ENCODE results near the gene DLX2.

DLX2 gene

DNA sequence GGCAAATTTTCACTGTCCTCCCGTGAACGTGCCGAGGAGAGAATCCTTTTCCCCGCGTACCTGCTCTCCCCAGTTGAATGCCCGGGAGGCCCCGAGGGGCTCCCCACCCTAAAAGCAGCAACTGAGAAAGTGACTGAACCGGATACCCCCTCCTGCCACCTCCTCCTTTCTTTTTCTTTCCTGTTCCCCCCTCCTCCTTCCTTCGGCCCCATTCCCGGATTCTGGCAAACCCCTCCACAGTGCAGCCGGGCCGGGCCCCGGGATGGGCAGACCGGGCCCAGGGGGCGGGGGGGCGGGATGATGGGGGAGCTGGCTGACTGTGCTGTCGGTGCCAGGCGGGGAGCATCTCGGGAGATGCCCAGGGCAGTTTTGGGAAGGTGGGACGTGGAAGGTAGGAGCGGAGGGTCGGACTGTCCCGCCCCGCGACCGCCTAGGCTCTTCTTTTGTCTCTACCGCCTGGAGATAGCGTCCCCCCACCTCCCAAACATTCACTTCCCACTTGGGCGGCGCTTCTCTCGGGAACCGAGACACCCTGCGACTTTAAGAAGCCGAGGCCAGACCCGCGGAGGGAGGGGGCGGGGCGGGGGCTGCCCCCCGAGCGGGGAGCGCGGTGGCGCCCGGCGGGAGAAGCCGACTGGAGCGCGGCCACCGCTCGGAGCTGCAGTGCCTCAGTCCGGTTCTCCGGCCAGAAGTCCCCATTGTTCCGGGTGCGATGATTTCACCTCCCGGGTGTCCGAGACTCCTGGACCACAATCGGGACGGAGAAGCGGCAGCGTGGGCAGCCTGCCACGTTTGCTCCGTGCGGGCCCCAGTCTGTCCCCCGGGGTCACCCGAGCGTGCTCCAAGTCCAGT is 8.2 kb downstream of the DLX2 start:
- DNase-seq (ENCODE audit: low spot score) = no peak

DNA sequence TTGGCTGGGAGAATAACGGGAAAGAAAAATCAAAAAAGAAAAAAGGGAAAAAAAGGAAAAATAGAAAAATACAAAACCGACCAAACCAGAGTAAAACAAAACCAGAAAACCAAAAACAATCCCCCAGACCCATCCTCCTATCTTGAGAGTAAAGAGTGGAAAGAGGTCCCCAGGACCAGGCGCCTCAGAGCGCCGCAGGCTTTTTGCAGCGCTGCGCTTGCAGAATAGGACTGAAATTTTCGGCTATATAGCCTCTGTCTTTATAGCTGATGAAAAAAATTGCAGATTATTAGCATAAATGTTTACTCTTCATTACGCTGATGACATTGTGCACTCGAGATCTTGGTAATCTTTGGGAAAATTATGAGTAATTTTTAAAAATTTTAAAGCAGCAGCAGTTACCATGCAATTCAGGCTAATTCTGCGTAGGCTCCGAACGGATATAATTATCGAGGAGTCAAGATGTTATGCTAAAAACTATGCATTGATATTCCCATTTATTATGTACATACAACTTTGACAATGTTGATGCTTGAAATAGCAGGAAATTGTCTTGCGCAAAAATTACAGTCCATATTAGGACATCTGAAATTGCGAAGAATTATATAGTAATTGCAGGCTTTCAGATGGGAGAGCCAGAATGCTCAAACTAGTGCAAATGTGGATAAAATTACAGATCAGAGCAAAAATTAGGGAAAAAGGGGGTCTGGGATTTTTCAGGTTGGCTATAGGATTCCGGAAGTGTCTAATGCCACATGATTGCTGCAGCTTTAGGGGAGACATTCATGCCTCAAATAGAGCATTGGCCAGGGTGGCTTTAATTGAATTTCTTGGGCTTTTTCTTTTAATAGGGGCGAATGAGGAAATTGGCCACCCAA is 9.0 kb downstream of the DLX2 start:
- DNase-seq (ENCODE audit: low spot score) = no peak

DNA sequence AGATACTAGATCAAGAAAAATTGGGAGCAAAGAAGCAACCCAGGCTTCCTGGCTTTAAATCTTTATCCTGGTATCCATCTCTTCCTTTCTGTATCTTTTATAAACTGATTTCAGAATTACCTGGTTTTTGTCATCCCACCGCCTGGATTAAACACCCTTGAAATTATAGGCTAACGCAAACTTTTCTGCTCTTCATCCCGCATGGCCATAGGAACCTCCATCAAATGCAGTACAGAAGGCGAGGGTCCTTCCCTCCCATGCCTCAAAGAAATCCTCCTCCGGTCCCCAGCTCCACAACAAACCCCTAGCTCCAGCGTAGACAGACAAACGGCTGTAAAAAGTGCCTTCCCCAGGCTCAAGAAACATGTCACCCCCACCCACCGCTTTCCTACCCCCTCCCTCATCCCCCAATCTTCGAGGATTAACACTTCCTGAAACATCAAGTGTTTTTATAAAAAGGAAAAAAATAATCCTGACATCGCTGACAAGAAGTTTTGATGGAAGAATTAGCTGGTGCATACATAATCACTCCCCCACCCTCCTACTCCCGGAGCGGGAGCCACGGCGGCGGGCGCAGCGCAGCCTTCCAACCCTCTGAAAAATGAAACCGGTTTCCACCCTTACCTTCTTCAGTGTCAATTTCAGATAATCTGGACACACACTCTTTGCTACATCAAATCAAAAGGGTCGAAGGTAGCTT is 9.8 kb downstream of the DLX2 start:
- no peak for DNase-seq (ENCODE audit: low spot score)

DNA sequence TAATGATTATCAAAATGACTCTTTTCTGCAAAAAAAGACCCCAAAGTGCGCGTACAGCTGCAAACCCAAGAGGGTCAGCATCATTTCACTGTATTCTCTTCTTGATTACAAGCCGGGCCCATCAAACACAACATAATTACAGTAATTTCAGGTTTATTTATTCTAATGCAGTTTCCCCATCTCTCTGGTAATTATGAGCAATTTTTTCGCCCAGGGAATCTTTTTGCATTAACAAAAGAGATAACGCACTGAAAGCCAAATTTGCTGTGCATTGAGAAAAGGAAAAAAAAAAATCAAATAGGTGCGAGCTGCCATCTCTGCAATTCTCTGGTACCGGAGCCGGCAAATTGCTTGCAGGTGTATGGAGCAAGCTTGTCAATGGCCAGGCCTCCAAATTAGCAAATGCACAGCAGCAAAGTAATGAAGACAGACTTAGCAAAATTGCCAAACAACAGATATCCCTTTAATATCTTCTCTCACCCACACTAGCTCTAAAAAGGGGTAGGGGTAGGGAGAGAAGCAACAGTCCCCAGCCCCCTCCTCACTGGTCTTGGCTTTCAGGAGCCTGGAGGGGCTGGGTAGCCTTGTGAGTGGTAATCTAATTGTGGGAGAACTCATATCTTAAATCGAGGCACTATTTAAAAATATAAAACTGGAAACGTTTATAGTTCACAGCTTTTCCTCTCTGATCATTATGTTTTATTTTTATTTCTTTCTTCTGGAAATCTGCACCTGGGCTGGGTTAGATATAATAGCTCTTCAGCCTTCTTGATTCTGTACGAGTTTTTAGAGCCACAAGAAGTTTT is 10.7 kb downstream of the DLX2 start:
- no peak for DNase-seq (ENCODE audit: low spot score)

DNA sequence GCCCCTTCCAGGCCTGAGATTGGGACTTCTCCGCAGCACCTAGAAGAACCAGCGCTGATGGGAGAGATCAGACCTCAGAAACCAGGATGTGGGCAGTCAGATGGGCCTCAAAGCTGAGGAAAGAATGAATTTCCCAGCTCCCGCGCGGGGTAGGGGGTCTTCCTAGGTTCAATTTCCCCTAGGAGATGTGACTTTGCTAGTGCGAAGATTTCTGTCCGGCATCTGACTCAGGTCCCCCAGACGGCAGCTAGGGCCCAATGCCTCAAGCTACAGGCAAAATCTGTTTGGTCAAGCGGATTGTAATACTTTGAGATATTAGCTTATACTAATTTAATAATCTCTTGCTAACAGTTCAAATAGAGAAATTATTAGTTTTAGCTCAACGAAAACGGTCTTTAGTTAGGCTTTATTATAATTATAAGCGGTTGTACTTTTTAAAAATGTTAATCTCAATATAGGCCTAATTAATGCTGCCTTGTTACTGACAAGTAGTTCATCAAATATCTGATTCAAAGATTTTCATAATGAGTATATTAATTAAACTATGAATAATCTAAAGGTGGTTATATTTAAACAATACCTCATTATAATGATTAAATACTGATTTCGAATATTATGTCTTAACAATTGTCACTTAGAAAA is 11.6 kb downstream of the DLX2 start:
- DNase-seq (ENCODE audit: low spot score) = no peak

DNA sequence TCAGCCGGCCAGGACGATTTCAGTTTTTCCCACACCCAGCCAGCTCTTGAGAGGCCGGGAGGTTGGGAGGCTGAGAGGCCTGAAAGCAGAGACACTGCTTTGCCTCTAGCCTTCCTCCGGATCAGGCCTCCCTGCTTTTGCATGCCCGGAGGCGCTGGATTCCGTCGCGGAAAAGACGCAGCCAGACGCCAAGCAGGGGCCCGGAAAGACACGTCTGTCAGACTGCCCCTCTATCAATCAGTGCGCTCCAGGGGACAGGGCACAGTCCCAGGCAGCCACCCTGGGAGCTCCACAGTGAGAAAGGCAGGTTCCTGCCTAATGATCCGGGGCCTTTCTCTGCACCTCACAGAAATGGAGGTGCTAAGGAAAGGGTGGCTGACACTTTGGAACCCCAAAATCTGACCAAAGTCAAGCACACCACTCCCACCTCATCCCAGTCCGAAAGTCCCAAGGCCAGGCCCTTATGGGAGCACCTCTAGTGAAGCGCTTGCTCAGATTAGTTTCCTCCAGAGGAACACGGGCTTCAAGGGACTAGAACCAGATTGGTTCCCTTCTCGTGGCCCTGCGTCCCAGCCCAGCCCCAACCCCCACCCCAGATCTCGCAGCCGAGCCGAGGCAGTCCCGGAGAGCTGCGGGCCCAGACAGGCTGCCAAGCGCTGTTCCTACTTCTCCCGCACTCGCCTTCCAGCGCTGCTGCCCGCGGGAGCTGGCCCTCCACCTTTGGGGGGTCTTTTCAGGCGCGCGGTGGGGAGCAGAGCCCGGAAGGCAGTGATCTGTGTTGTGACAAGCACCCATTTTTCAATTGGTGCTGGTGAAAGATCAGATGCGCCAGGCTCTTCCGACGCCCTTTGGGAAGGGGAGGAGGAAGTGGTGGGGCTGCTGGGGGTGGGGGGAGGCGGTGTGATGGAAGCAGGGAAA is 12.4 kb downstream of the DLX2 start:
- DNase-seq (ENCODE audit: low spot score) = no peak

DNA sequence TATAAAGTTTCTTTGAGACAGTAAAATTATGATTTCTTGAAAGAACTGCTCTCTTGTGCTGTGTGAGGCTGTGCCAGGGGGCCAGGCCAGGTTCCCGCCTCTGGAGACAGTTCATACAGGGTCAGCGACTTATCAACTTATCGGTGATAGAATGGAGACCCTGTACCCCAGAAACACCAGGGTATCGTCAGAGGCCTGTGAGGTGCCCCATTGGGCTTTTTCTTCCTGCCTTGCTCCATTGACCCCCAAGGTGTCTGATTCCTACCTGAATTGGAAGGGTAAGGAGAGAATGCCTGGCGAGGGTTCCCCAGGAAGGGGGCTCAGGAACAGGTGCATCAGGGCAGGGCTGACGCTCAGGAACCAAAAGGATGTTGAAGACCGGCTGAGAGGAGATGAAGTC is 13.1 kb downstream of the DLX2 start:
- no peak for DNase-seq (ENCODE audit: low spot score)

DNA sequence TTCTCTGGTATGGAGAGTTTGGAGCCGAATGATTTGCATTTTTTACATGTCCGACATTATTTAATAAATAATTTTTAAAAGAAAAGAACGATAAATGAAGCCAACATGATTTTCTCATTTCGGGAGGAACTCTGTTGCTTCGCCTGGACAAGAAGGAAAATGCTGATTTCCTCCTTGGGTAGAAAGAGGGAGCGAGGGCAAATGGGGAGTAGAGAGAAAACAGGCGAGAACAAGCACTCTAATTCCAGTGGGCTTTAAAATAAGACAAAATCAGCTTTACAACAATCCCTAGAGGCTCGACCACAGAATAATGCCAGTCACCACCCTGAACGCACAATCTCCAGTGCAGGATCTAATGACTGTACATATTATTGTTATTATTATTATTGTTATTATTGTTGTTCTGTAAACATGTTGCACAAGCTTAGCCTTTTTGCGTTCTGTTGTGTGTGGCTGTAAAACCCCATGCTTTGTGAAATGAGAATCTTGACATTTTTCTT is 13.6 kb downstream of the DLX2 start:
- DNase-seq (ENCODE audit: low spot score) = no peak

DNA sequence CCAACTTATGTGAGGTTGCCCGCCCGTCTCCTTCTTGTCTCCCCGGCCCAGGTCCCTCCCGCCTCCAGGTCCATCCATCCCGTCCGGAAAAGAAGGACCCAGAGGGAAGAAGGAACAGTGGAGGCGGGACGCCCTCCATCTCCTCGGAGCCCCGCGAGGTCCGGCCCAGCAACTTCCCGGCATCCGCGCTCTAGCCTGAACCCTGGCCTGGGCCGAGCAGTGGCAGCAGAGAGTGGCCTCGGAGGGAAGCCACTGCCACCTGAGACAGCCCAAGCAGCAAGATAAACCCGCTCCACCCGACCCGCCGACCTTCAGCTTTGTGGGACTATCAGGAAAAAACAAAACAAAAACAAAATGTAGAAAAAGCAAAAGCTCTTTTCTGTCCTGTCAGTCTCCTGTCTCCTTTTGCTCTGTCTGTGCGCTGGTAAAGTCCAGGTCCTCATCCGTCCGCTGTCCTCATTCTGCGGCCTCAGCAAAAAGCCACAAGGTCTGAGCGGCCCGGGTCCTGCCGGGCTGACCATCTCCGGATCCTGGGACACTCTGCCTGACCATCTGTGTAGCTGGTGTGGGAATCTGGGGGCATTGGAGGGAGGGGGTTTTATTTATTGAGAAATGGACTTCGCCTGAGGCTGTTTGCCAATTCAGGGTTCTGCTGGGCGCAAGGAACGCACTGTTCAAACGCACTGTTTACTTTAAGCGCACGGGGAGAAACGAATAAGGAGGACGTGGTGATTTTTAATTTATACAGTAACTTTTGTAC is 14.3 kb downstream of the DLX2 start:
- DNase-seq (ENCODE audit: low spot score) = no peak

DNA sequence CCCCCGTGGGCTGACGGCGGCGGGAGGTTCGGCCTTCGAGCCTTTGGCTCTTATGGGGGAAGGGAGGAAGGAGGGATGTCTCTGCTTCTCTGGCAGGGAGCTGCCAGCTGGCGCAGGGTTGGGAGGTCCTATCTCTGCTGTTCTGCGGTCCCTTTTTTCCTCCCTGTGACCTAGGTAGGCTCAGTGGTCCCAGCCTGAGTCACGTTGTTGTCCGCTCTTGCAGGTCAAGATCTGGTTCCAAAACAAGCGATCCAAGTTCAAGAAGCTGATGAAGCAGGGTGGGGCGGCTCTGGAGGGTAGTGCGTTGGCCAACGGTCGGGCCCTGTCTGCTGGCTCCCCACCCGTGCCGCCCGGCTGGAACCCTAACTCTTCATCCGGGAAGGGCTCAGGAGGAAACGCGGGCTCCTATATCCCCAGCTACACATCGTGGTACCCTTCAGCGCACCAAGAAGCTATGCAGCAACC is 14.9 kb downstream of the DLX2 start:
- no peak for DNase-seq (ENCODE audit: low spot score)

DNA sequence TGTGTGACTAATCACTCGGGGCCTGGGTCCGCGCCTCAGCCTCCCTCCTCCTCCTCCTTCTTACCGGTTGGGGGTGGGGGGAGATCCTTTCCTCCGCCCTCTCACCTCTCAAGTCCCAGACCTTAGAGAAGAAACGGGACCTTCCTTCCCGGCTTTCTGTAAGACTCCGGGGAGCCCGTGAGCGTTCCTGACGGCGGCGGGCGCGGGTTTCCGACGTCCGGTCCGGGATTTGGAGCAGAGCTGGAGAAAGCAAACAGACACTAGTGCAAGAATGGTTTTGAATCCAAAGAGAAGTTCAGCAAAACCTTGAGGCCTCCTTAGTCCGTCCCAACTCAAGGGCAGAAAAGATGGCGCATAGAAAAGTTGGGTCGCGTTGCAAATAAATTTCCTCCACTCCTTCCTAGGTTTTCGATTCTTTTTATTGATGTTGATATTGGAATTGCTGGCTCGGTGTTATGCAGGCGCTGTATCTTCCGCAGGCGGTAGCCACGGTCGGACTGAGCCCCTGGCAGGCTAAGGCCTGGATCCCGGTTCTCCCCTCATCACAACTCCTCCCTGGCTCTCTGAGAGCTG is 15.4 kb downstream of the DLX2 start:
- DNase-seq (ENCODE audit: low spot score) = no peak

DNA sequence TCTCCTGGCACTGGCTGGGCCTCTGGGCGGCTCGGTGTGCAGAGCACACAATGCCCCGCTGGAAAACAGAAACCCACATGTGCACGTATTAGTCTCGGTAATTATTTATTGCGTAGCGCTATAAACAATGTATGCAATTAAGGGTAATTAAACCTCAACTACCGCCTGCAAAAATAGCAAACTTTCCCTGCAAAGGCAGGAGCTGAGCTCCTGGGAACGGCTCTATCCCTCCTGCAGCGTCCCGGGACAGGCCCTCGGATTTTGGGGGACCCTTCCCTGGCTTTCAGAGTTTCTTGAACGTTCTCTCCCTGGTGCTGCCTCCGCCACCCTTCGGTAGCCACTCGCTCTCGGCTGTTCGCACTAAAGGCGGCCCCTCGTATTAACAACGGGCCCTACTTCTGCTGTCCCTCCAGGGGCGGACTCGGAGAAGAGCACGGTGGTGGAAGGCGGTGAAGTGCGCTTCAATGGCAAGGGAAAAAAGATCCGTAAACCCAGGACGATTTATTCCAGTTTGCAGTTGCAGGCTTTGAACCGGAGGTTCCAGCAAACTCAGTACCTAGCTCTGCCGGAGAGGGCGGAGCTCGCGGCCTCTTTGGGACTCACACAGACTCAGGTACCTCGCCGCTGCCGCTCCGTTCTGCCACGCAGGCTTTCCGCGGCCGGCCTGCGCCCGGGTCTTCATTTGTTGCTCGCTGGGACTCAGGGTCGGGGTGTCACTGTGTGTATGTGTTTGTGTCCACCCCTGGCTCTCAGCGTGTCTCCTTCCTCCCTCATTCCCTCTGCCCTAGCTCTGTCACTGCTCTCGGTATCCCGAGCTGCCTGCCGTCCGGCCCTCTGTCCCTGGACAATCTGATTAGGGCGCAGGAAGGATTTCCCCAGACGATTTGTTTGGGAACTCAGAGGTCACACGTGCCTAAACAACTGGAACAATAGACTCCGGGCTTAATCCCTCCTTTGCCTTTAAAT is 16.2 kb downstream of the DLX2 start:
- DNase-seq (ENCODE audit: low spot score) = no peak

DNA sequence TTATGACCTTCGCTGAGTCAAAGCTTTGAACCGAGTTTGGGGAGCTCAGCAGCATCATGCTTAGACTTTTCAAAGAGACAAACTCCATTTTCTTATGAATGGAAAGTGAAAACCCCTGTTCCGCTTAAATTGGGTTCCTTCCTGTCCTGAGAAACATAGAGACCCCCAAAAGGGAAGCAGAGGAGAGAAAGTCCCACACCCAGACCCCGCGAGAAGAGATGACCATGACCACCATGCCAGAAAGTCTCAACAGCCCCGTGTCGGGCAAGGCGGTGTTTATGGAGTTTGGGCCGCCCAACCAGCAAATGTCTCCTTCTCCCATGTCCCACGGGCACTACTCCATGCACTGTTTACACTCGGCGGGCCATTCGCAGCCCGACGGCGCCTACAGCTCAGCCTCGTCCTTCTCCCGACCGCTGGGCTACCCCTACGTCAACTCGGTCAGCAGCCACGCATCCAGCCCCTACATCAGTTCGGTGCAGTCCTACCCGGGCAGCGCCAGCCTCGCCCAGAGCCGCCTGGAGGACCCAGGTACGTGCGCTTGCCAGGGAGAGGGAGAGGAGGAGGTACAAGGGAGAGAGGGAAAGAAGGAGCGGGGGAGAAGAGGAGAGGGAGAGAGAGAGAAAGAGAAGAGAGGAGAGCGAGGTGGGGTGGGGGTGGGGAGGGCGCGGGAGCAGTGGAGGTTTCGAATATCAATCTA is 17.1 kb downstream of the DLX2 start, which contains the start of gene DLX1:
Gene DLX1, plus strand, starts transcription at position 48 of the 700 bp plus-strand sequence. Its CDS starts 171 bp downstream, at position 219.
- no peak for DNase-seq (ENCODE audit: low spot score)

DNA sequence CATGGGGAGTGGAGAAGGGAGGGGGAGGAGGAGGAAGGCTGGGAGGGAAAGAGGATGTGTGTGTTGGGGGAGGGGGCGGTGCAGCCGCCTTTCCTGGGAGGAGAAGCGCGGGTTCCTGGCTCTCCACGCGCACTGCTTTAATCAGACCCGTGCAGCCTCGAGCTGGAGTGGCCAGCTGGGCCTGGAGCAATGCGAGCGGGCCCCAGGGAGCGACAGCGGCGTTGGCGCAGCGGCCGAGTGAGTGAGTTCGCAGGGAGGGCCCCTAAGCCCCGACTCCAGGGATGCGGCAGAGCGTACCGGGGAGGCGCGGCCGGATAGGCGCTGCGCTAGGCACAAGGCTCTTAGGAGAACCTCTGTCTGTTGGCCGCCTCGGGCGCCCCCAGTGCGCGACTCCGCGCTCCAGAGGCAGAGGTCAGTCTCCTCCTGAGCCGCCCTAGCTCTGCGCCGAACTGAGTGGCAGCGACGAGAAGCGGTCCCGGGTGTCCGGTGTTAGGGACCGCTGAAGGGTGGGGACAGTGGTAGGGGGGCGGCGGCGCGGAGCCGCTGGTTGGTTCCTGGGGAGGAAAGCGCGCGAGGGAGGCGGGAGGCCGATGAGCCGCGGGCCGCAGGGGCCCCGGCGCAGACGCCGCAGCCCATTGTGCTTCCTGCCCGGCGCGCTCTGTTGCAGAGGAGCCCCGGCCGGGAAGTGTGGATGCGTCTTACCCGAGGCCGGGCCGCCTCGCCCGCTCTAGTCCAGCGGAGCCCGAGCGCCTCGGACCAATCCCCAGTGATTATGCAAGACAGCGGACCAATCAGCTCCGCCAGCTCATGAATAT is 17.8 kb downstream of the DLX2 start:
- DNase-seq (ENCODE audit: low spot score) = peak; percentile 70

DNA sequence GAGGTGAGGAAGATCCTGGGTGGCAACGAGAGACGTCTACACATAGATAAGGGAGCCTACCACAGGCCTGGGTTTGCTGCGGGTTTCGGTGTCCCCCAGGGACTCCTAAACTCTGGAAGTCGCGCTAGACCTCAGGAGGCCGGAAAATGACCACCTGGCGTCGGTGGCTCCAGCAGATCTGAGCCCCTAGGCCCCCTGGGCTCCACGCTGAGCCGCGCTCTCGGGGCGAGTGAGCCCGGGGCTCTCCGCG is 18.4 kb downstream of the DLX2 start:
- DNase-seq (ENCODE audit: low spot score) = no peak
